DND-41 (cell line): ENCODE measurements around the gene RNASEH2A.
A peak's percentile ranks its signal among the peaks of the same experiment; 100 is the strongest.

Experiments used
- ATAC-seq: fragments of 200-7000 bp; cut with Tn5 transposase; 3 replicates; pipeline ENCODE4 v1.9.1; 2021; ENCODE audit warnings: low read depth; ENCODE audit not compliant: insufficient read depth
- DNase-seq: peaks from one replicate; pipeline ENCODE4 v3.0.0-alpha.2; 2020
- H2AFZ ChIP-seq: 2 replicates; pipeline ENCODE4 v1.6.0; 2012; ENCODE audit warnings: low read depth, low read length
- H3K27ac ChIP-seq: 2 replicates; pipeline ENCODE4 v1.5.1; 2012; ENCODE audit warnings: low read length, inconsistent platforms
- H3K27me3 ChIP-seq: fragments of 200-600 bp; sonication (generic); 2 replicates; pipeline ENCODE4 v1.6.0; 2012; ENCODE audit warnings: low read length, mild to moderate bottlenecking, inconsistent platforms; ENCODE audit not compliant: insufficient read depth, poor library complexity
- H3K36me3 ChIP-seq: 2 replicates; pipeline ENCODE4 v1.5.1; 2012; ENCODE audit warnings: low read length, inconsistent platforms; ENCODE audit not compliant: insufficient read depth
- H3K4me1 ChIP-seq: 2 replicates; pipeline ENCODE4 v1.5.1; 2012; ENCODE audit warnings: mild to moderate bottlenecking, low read length; ENCODE audit not compliant: insufficient read depth
- H3K4me2 ChIP-seq: 2 replicates; pipeline ENCODE4 v1.6.0; 2012; ENCODE audit warnings: mild to moderate bottlenecking, moderate library complexity, low read length, inconsistent platforms; ENCODE audit not compliant: insufficient read depth
- H3K4me3 ChIP-seq, 2 experiments: fragments of 200-600 bp in 1 of 2; shearing (Covaris generic) in 1 of 2; 2 replicates each; pipeline ENCODE4 v1.5.1; 2012 to 2016; ENCODE audit warnings: inconsistent platforms in 2 of 2, low read length in 2 of 2, mild to moderate bottlenecking in 2 of 2, low read depth in 1 of 2, moderate library complexity in 1 of 2
- H3K79me2 ChIP-seq: 2 replicates; pipeline ENCODE4 v1.6.0; 2012; ENCODE audit warnings: low read length, inconsistent platforms; ENCODE audit not compliant: insufficient read depth
- H3K9ac ChIP-seq: 2 replicates; pipeline ENCODE4 v1.6.0; 2012; ENCODE audit warnings: low read depth, mild to moderate bottlenecking, inconsistent platforms, low read length, moderate library complexity
- H3K9me3 ChIP-seq: 2 replicates; pipeline ENCODE4 v1.5.1; 2012; ENCODE audit warnings: low read length, moderate library complexity, mild to moderate bottlenecking, inconsistent platforms; ENCODE audit not compliant: insufficient read depth, severe bottlenecking
- H4K20me1 ChIP-seq: 2 replicates; pipeline ENCODE4 v1.6.0; 2012; ENCODE audit warnings: low read length; ENCODE audit not compliant: insufficient read depth
- EZH2 ChIP-seq: IDR thresholded peaks from 3 replicates; pipeline ENCODE4 v1.6.1; 2012; ENCODE audit warnings: borderline replicate concordance, low read depth, mild to moderate bottlenecking, moderate library complexity, low read length, inconsistent platforms; ENCODE audit not compliant: severe bottlenecking
- TF ChIP-seq, protein P1 (sequence below): IDR thresholded peaks from 2 replicates; pipeline ENCODE4 v1.5.1; 2012; ENCODE audit warnings: borderline replicate concordance, low read length, moderate library complexity, mild to moderate bottlenecking; ENCODE audit not compliant: poor library complexity, severe bottlenecking; ENCODE audit errors: extremely low read depth

Gene RNASEH2A

DNA sequence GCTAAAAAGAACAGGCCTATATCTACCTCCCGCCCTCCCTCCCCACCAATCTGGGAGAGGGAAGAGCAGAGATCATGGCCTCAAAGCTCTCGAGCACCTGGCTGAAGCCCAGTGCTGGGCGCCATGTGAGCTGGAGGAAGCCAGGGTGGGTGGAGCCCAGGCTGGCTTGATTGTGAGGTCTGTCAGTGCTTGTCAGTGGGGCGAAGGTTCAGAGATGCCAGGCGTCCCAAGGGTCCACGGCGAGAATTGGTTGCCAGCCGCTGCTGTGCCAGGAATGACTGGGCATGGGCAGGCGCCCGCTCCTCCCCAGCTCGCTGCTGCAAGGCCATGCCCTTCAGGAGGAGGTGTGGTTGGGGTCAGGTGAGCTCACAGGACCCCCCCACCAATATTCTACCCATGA is 43.3 kb upstream of the RNASEH2A start:
- Histone ChIP-seq H3K36me3 (no peaks in the 10 kb centered on the region), H2AFZ (no peak overlapping the region), H3K4me2 (no peak overlapping the region), H3K79me2 (no peaks in the 10 kb centered on the region), H3K27me3 (no peaks in the 10 kb centered on the region), H3K4me1 (peaks cover 11% of the 10 kb centered on the region), H3K9me3 (no peaks in the 10 kb centered on the region), H3K9ac (no peak overlapping the region), H3K27ac (no peak overlapping the region), H3K4me3 (no peak overlapping the region), H4K20me1 (no peaks in the 10 kb centered on the region)
- TF ChIP-seq EZH2 = no peak
- TF ChIP-seq, protein P1, sequence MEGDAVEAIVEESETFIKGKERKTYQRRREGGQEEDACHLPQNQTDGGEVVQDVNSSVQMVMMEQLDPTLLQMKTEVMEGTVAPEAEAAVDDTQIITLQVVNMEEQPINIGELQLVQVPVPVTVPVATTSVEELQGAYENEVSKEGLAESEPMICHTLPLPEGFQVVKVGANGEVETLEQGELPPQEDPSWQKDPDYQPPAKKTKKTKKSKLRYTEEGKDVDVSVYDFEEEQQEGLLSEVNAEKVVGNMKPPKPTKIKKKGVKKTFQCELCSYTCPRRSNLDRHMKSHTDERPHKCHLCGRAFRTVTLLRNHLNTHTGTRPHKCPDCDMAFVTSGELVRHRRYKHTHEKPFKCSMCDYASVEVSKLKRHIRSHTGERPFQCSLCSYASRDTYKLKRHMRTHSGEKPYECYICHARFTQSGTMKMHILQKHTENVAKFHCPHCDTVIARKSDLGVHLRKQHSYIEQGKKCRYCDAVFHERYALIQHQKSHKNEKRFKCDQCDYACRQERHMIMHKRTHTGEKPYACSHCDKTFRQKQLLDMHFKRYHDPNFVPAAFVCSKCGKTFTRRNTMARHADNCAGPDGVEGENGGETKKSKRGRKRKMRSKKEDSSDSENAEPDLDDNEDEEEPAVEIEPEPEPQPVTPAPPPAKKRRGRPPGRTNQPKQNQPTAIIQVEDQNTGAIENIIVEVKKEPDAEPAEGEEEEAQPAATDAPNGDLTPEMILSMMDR = no peak
- no peak for ATAC-seq
- DNase-seq = no peak

DNA sequence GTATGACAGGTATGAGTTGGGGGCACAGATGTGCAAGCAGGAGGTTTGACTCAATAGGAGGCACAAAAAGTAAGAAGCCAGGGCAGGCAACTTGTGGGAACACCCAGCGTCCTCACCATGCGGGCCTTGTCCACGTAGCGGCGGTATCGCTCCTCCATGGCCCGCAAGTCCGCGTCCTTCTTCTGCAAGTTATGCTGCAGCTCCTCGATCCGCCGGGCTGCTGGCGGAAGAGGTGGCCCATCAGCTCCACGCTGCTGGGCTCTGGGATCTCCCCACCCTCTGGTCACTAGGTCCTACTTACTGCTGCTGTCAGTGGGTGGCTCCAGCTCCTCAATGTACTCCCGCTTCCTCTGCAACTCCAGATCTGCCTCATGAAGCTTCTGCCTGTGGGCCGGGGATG is 41.7 kb upstream of the RNASEH2A start:
- Histone ChIP-seq H3K4me1 (peaks cover 11% of the 10 kb centered on the region), H3K27me3 (no peaks in the 10 kb centered on the region), H3K4me3 (no peak overlapping the region), H3K4me2 (no peak overlapping the region), H3K79me2 (no peaks in the 10 kb centered on the region), H3K27ac (no peak overlapping the region), H2AFZ (no peak overlapping the region), H3K9ac (no peak overlapping the region), H3K9me3 (no peaks in the 10 kb centered on the region), H4K20me1 (no peaks in the 10 kb centered on the region), H3K36me3 (no peaks in the 10 kb centered on the region)
- TF ChIP-seq, protein P1 = no peak
- no peak for TF ChIP-seq EZH2
- no peak for ATAC-seq
- no peak for DNase-seq

DNA sequence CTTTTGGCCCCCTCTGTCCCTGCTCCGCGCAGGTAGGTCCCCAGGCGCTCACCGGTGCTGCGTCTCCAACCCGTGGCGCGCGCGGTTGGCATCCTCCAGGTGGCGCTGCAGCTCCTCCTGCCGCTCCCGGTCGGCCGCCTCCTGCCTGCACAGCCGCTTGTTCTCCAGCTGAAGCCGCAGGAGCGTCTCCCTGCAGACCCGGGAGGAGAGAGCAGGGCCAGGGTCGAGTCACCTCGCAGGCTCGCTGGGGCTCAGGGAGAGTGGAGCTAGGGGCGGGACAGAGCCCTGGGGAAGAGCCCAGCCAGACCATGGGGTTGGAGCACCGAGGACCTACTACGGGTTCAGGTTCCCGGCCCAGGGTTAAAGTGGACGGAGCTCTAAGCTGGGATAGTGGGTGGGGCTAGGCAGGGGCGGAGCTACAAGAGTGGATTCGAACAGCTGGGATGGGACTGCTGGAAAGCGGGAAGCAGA is 40.3 kb upstream of the RNASEH2A start:
- TF ChIP-seq, protein P1 = peak; percentile 92
- no peak for TF ChIP-seq EZH2
- Histone ChIP-seq H3K4me3 (peak overlapping the region in 1 of 2 experiments; percentile 45; a peak in 2 of 4 replicates), H3K27me3 (no peaks in the 10 kb centered on the region), H4K20me1 (no peaks in the 10 kb centered on the region), H3K9ac (peak overlapping the region; percentile 34; the same call in 1 of the 2 replicates), H3K9me3 (no peaks in the 10 kb centered on the region), H3K27ac (no peak overlapping the region), H3K4me2 (peak overlapping the region; percentile 66), H3K4me1 (peaks cover 9% of the 10 kb centered on the region), H2AFZ (peak overlapping the region; percentile 65), H3K79me2 (no peaks in the 10 kb centered on the region), H3K36me3 (no peaks in the 10 kb centered on the region)
- DNase-seq (peak; percentile 87), ATAC-seq (peak; percentile 98)

DNA sequence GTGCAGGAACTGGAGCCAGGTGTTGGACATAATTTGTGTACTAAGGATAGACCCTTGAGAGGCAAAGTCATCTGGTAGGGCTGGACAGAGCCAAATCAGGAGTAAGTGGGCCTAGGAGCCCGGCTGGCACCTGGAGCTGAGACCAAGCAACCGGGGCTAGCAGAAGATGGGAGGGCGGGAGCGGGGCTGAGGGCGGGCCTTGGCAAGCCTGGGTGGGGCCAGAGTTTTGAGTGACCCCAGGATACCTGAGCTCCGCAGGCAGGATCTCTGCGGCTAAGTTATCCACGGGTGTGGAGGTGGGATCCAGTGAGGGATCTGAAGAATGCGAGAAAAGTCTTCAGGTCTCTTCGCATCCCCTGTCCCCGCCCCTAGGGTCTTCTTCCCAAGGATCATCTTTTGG is 39.2 kb upstream of the RNASEH2A start:
- H3K9ac ChIP-seq = no peak overlapping the region
- peaks cover 9% of the 10 kb centered on the region for H3K4me1 ChIP-seq
- H3K27ac ChIP-seq = no peak overlapping the region
- H2AFZ ChIP-seq = no peak overlapping the region
- H3K27me3 ChIP-seq = no peaks in the 10 kb centered on the region
- TF ChIP-seq, protein P1 = no peak
- no peak for TF ChIP-seq EZH2
- DNase-seq (no peak), ATAC-seq (no peak)
- no peaks in the 10 kb centered on the region for H3K9me3 ChIP-seq
- H3K4me2 ChIP-seq = no peak overlapping the region
- no peak overlapping the region for H3K4me3 ChIP-seq
- H3K36me3 ChIP-seq = no peaks in the 10 kb centered on the region
- H4K20me1 ChIP-seq = no peaks in the 10 kb centered on the region
- H3K79me2 ChIP-seq = no peaks in the 10 kb centered on the region
